Esophagus muscularis mucosa (tissue), 4 donors: Measurements from ENCODE around the gene ATP2B2. TPM values are rescaled to one million over a fixed set of nuclear protein-coding genes. Genes with fewer than 3 reads are reported as not detected.

Experiments used
- DNase-seq: peaks from one replicate; pipeline ENCODE4 v3.0.0-alpha.2; 2017; ENCODE audit errors: extremely low spot score
- H3K27ac ChIP-seq, 4 donors: fragments of 200-600 bp; sonication (generic); replicated peaks in 1 of 4; 1 replicate in 3 of 4; 2 replicates in 1 of 4; pipeline ENCODE4 v1.5.1; 2016 to 2019; ENCODE audit warnings: mild to moderate bottlenecking in 1 of 4
- H3K27me3 ChIP-seq, 4 donors: fragments of 200-600 bp; sonication (generic); one replicate each; pipeline versions ENCODE4 v1.5.1 to v1.6.0; 2016 to 2019
- H3K36me3 ChIP-seq, 4 donors: fragments of 200-600 bp; sonication (generic); one replicate each; pipeline ENCODE4 v1.5.1; 2016 to 2019
- H3K4me1 ChIP-seq, 4 donors: fragments of 200-600 bp; sonication (generic); one replicate each; pipeline ENCODE4 v1.5.1; 2016 to 2019
- H3K4me3 ChIP-seq, 4 donors: fragments of 200-600 bp; sonication (generic); 1 replicate in 2 of 4; 2 replicates in 2 of 4; pipeline ENCODE4 v1.5.1; 2016 to 2019; ENCODE audit warnings: mild to moderate bottlenecking in 4 of 4, moderate library complexity in 1 of 4
- H3K9me3 ChIP-seq, 4 donors: fragments of 200-600 bp; sonication (generic); 1 replicate in 3 of 4; 2 replicates in 1 of 4; pipeline ENCODE4 v1.5.1; 2016 to 2019
- CTCF ChIP-seq, 3 experiments: fragments of 200-600 bp in 2 of 3; fragments of 450-650 bp in 1 of 3; sonication (generic) in 2 of 3; IDR thresholded peaks; one replicate each; pipeline ENCODE4 v1.5.1; 2017 to 2019; ENCODE audit warnings: antibody characterized with exemption in 3 of 3, mild to moderate bottlenecking in 2 of 3, moderate library complexity in 1 of 3
- EP300 ChIP-seq: sonication (generic); formaldehyde crosslinking; IDR thresholded peaks from one replicate; pipeline ENCODE4 v1.6.1; 2017; ENCODE audit warnings: antibody characterized with exemption
- POLR2A ChIP-seq: fragments of 450-650 bp; IDR thresholded peaks from one replicate; pipeline ENCODE4 v1.6.1; 2017; ENCODE audit warnings: antibody characterized with exemption, moderate library complexity, mild to moderate bottlenecking, low read depth
- POLR2AphosphoS5 ChIP-seq, 2 donors: sonication (generic); formaldehyde crosslinking; IDR thresholded peaks; one replicate each; pipeline ENCODE4 v1.6.1; 2017; ENCODE audit warnings: antibody characterized with exemption in 2 of 2
- WGBS: methylation state at CpG from one replicate; pipeline ENCODE4 v1.1.5; 2018; 5-methylcytosine and 5-hydroxymethylcytosine counted together
- intact Hi-C: fragments of 100-400 bp; cut with DNase I; formaldehyde crosslinking; loops from one replicate; pipeline ENCODE4 v1.15.1; 2023
- total RNA-seq, 4 donors: library from RNA; depleted of rRNA; stranded (reverse); fragments of >200 nt; gene quantifications; one replicate each; pipeline versions ENCODE4 v1.1.0 to v1.2.1, GENCODE V29; 2016

Gene ATP2B2
- total RNA-seq, 4 donors from 2014 or later = under 0.01 to 0.75 (median 0.39) TPM

GRCh38 chr3:10493202-10493589, 12.2 kb downstream of the ATP2B2 start:
- DNase-seq = no peak
- 79% methylated on average over 4 of the region's 4 CpGs for WGBS
- TF ChIP-seq POLR2AphosphoS5 (IDR thresholded peaks at IDR 0.05) = no peak
- no peak for TF ChIP-seq EP300
- no peak for TF ChIP-seq POLR2A
- no peak for TF ChIP-seq CTCF (IDR thresholded peaks at IDR 0.05)
- H3K4me1 ChIP-seq = no peaks in the 10 kb centered on the region
- no peaks in the 10 kb centered on the region for H3K36me3 ChIP-seq
- H3K27ac ChIP-seq = no peak overlapping the region
- intact Hi-C loops = no loop called here
- no peak overlapping the region for H3K4me3 ChIP-seq
- no peaks in the 10 kb centered on the region for H3K9me3 ChIP-seq
- peaks cover 0 to 12% (median 0%) of the 10 kb centered on the region in 4 donors for H3K27me3 ChIP-seq

GRCh38 chr3:10492364-10493201, 12.8 kb downstream of the ATP2B2 start:
- 85% methylated on average over 12 of the region's 12 CpGs for WGBS
- intact Hi-C loops = no loop called here
- no peak overlapping the region for H3K4me3 ChIP-seq

GRCh38 chr3:10489746-10490483, 15.5 kb downstream of the ATP2B2 start:
- H3K4me1 ChIP-seq = no peaks in the 10 kb centered on the region
- intact Hi-C loops = no loop called here
- no peak overlapping the region for H3K27ac ChIP-seq
- H3K4me3 ChIP-seq = no peak overlapping the region
- H3K27me3 ChIP-seq = peaks cover 0 to 14% (median 0%) of the 10 kb centered on the region in 4 donors
- no peak for TF ChIP-seq CTCF (IDR thresholded peaks at IDR 0.05)
- TF ChIP-seq POLR2AphosphoS5 (IDR thresholded peaks at IDR 0.05) = no peak
- TF ChIP-seq EP300 = no peak
- no peak for TF ChIP-seq POLR2A
- no peaks in the 10 kb centered on the region for H3K9me3 ChIP-seq
- no peak for DNase-seq
- H3K36me3 ChIP-seq = no peaks in the 10 kb centered on the region
- WGBS = 93% methylated on average over 10 of the region's 10 CpGs

More at GRCh38 chr3:10492364-10493201, 12.8 kb downstream of the ATP2B2 start:
- TF ChIP-seq POLR2A = no peak
- no peak for TF ChIP-seq POLR2AphosphoS5 (IDR thresholded peaks at IDR 0.05)
- no peak for TF ChIP-seq EP300
- TF ChIP-seq CTCF (IDR thresholded peaks at IDR 0.05) = no peak
- peaks cover 0 to 8% (median 0%) of the 10 kb centered on the region in 4 donors for H3K27me3 ChIP-seq
- H3K36me3 ChIP-seq = no peaks in the 10 kb centered on the region
- no peaks in the 10 kb centered on the region for H3K9me3 ChIP-seq
- no peak overlapping the region for H3K27ac ChIP-seq
- no peaks in the 10 kb centered on the region for H3K4me1 ChIP-seq
- no peak for DNase-seq

- no peak overlapping the region for H3K27ac ChIP-seq
- H3K9me3 ChIP-seq = no peaks in the 10 kb centered on the region
- 90% methylated on average over 3 of the region's 4 CpGs for WGBS
- no peak for DNase-seq
- H3K4me3 ChIP-seq = no peak overlapping the region
- H3K36me3 ChIP-seq = no peaks in the 10 kb centered on the region
- TF ChIP-seq CTCF (IDR thresholded peaks at IDR 0.05) (no peak), POLR2AphosphoS5 (IDR thresholded peaks at IDR 0.05) (no peak), EP300 (no peak), POLR2A (no peak)
- H3K4me1 ChIP-seq = no peaks in the 10 kb centered on the region
- H3K27me3 ChIP-seq = peaks cover 0 to 17% (median 0%) of the 10 kb centered on the region in 4 donors
- intact Hi-C loops = no loop called here
Observed at GRCh38 chr3:10487988-10488633, 17.3 kb downstream of the ATP2B2 start.
